ENCODE results near the gene MAB21L2. TPM values are rescaled to one million over a fixed set of nuclear protein-coding genes. Genes with fewer than 3 reads are reported as not detected.

The MAB21L2 gene
- total and polyA plus RNA-seq, 2 experiments from 2014 or later = not detected

- H3K27me3 ChIP-seq (replicated peaks; ENCODE audit: insufficient read depth) = no peaks in the 10 kb centered on the region
- no peak overlapping the region for H3K9ac ChIP-seq
- H3K4me2 ChIP-seq (ENCODE audit: unreplicated experiment) = peak overlapping the region; percentile 34
- DNase-seq = peak; percentile 1
- peaks cover under 1% of the 10 kb centered on the region; the same call in 1 of the 2 replicates for H3K9me2 ChIP-seq (ENCODE audit: insufficient read depth)
- WGBS, 2 experiments (ENCODE audit: low coverage in 1 of 2, low lambda C conversion rate in 2 of 2, missing lambda C conversion rate in 2 of 2) = 14 to 32% methylated on average over 1 of the region's 1 CpG
- no peaks in the 10 kb centered on the region for H3K36me3 ChIP-seq (ENCODE audit: low read depth)
- no peaks in the 10 kb centered on the region for H3K9me3 ChIP-seq (ENCODE audit: low read depth)
- no peaks in the 10 kb centered on the region for H3K79me2 ChIP-seq (ENCODE audit: insufficient read depth)
- H2AFZ ChIP-seq = no peak overlapping the region
- no peak overlapping the region for H3K4me3 ChIP-seq
- no peaks in the 10 kb centered on the region for H3F3A ChIP-seq (ENCODE audit: insufficient read depth)
- H3K4me1 ChIP-seq (ENCODE audit: insufficient read depth) = no peaks in the 10 kb centered on the region
- H4K20me1 ChIP-seq (ENCODE audit: insufficient read depth) = peaks cover 5% of the 10 kb centered on the region; the same call in 1 of the 2 replicates
- TF ChIP-seq EZH2 (IDR thresholded peaks at IDR 0.05; ENCODE audit: insufficient read depth, poor library complexity, severe bottlenecking) = no peak
- no peak for TF ChIP-seq EZH2phosphoT487 (IDR thresholded peaks at IDR 0.05; ENCODE audit: insufficient read depth, low read depth)
- in situ Hi-C loops (cut with MboI) = no loop called here
- no peak overlapping the region for H3K27ac ChIP-seq
Observed at GRCh38 chr4:150619042-150619441, 37.1 kb downstream of the MAB21L2 start.

GRCh38 chr4:150624055-150624454, 42.1 kb downstream of the MAB21L2 start:
- in situ Hi-C loops (cut with MboI) = no loop called here
- no peaks in the 10 kb centered on the region for H3K27me3 ChIP-seq (replicated peaks; ENCODE audit: insufficient read depth)
- no peaks in the 10 kb centered on the region for H3K79me2 ChIP-seq (ENCODE audit: insufficient read depth)
- 84 to 89% methylated on average over 1 of the region's 1 CpG for WGBS, 2 experiments (ENCODE audit: low coverage in 1 of 2, low lambda C conversion rate in 2 of 2, missing lambda C conversion rate in 2 of 2)
- peaks cover 5% of the 10 kb centered on the region; the same call in 1 of the 2 replicates for H4K20me1 ChIP-seq (ENCODE audit: insufficient read depth)
- no peak overlapping the region for H3K9ac ChIP-seq
- no peak overlapping the region for H3K4me3 ChIP-seq
- H3F3A ChIP-seq (ENCODE audit: insufficient read depth) = no peaks in the 10 kb centered on the region
- no peaks in the 10 kb centered on the region for H3K9me2 ChIP-seq (ENCODE audit: insufficient read depth)
- no peak overlapping the region for H3K4me2 ChIP-seq (ENCODE audit: unreplicated experiment)
- H3K27ac ChIP-seq = no peak overlapping the region
- no peak for DNase-seq
- no peaks in the 10 kb centered on the region for H3K36me3 ChIP-seq (ENCODE audit: low read depth)
- no peaks in the 10 kb centered on the region for H3K4me1 ChIP-seq (ENCODE audit: insufficient read depth)
- H3K9me3 ChIP-seq (ENCODE audit: low read depth) = no peaks in the 10 kb centered on the region
- TF ChIP-seq EZH2 (IDR thresholded peaks at IDR 0.05; ENCODE audit: insufficient read depth, poor library complexity, severe bottlenecking) (no peak), EZH2phosphoT487 (IDR thresholded peaks at IDR 0.05; ENCODE audit: insufficient read depth, low read depth) (no peak)
- no peak overlapping the region for H2AFZ ChIP-seq

GRCh38 chr4:150625033-150625432, 43.1 kb downstream of the MAB21L2 start:
- no peak for TF ChIP-seq EZH2phosphoT487 (IDR thresholded peaks at IDR 0.05; ENCODE audit: insufficient read depth, low read depth)
- Histone ChIP-seq H3K4me2 (ENCODE audit: unreplicated experiment) (no peak overlapping the region), H4K20me1 (ENCODE audit: insufficient read depth) (peaks cover 5% of the 10 kb centered on the region; the same call in 1 of the 2 replicates), H3F3A (ENCODE audit: insufficient read depth) (no peaks in the 10 kb centered on the region), H3K4me1 (ENCODE audit: insufficient read depth) (no peaks in the 10 kb centered on the region), H3K36me3 (ENCODE audit: low read depth) (no peaks in the 10 kb centered on the region), H3K79me2 (ENCODE audit: insufficient read depth) (no peaks in the 10 kb centered on the region), H3K9me2 (ENCODE audit: insufficient read depth) (no peaks in the 10 kb centered on the region), H3K9me3 (ENCODE audit: low read depth) (no peaks in the 10 kb centered on the region), H3K9ac (no peak overlapping the region), H3K27ac (no peak overlapping the region), H3K27me3 (replicated peaks; ENCODE audit: insufficient read depth) (no peaks in the 10 kb centered on the region), H2AFZ (no peak overlapping the region), H3K4me3 (no peak overlapping the region)
- in situ Hi-C loops (cut with MboI) = no loop called here
- WGBS, 2 experiments (ENCODE audit: low coverage in 1 of 2, low lambda C conversion rate in 2 of 2, missing lambda C conversion rate in 2 of 2) = 97 to 98% methylated on average over 2 of the region's 2 CpGs
- DNase-seq = no peak

GRCh38 chr4:150628073-150628472, 46.1 kb downstream of the MAB21L2 start:
- no peaks in the 10 kb centered on the region for H4K20me1 ChIP-seq (ENCODE audit: insufficient read depth)
- no peaks in the 10 kb centered on the region for H3K4me1 ChIP-seq (ENCODE audit: insufficient read depth)
- WGBS, 2 experiments (ENCODE audit: low coverage in 1 of 2, low lambda C conversion rate in 2 of 2, missing lambda C conversion rate in 2 of 2) = 94 to 96% methylated on average over 2 of the region's 2 CpGs
- no peaks in the 10 kb centered on the region for H3K79me2 ChIP-seq (ENCODE audit: insufficient read depth)
- no peak for TF ChIP-seq EZH2phosphoT487 (IDR thresholded peaks at IDR 0.05; ENCODE audit: insufficient read depth, low read depth)
- no peaks in the 10 kb centered on the region for H3K9me2 ChIP-seq (ENCODE audit: insufficient read depth)
- no peak overlapping the region for H3K9ac ChIP-seq
- H3K27me3 ChIP-seq (replicated peaks; ENCODE audit: insufficient read depth) = no peaks in the 10 kb centered on the region
- no peak overlapping the region for H3K4me3 ChIP-seq
- no peaks in the 10 kb centered on the region for H3K9me3 ChIP-seq (ENCODE audit: low read depth)
- H2AFZ ChIP-seq = no peak overlapping the region
- in situ Hi-C loops (cut with MboI) = no loop called here
- no peaks in the 10 kb centered on the region for H3K36me3 ChIP-seq (ENCODE audit: low read depth)
- H3K27ac ChIP-seq = no peak overlapping the region
- no peaks in the 10 kb centered on the region for H3F3A ChIP-seq (ENCODE audit: insufficient read depth)
- H3K4me2 ChIP-seq (ENCODE audit: unreplicated experiment) = no peak overlapping the region
- no peak for DNase-seq

- no peak overlapping the region for H3K27ac ChIP-seq
- no peak overlapping the region for H3K9ac ChIP-seq
- H3F3A ChIP-seq (ENCODE audit: insufficient read depth) = no peaks in the 10 kb centered on the region
- in situ Hi-C loops (cut with MboI) = no loop called here
- no peaks in the 10 kb centered on the region for H3K9me2 ChIP-seq (ENCODE audit: insufficient read depth)
- DNase-seq = no peak
- H3K4me3 ChIP-seq = no peak overlapping the region
- H3K4me1 ChIP-seq (ENCODE audit: insufficient read depth) = no peaks in the 10 kb centered on the region
- no peaks in the 10 kb centered on the region for H3K79me2 ChIP-seq (ENCODE audit: insufficient read depth)
- H4K20me1 ChIP-seq (ENCODE audit: insufficient read depth) = no peaks in the 10 kb centered on the region
- no peaks in the 10 kb centered on the region for H3K27me3 ChIP-seq (replicated peaks; ENCODE audit: insufficient read depth)
- no peaks in the 10 kb centered on the region for H3K9me3 ChIP-seq (ENCODE audit: low read depth)
- no peak overlapping the region for H2AFZ ChIP-seq
- TF ChIP-seq EZH2phosphoT487 (IDR thresholded peaks at IDR 0.05; ENCODE audit: insufficient read depth, low read depth) (no peak), EZH2 (IDR thresholded peaks at IDR 0.05; ENCODE audit: insufficient read depth, poor library complexity, severe bottlenecking) (no peak)
- no peak overlapping the region for H3K4me2 ChIP-seq (ENCODE audit: unreplicated experiment)
- H3K36me3 ChIP-seq (ENCODE audit: low read depth) = no peaks in the 10 kb centered on the region
Observed at GRCh38 chr4:150632639-150633038, 50.7 kb downstream of the MAB21L2 start.

Measured in GM23248 (cell line).